HEK293 (cell line): ENCODE measurements around the gene PEX14.

Experiments
- SETDB1 ChIP-seq: IDR thresholded peaks from one replicate; pipeline ENCODE4 v1.6.1; 2017; ENCODE audit warnings: mild to moderate bottlenecking, low read length, moderate library complexity, mixed read lengths; ENCODE audit not compliant: insufficient read length
- ZNF23 ChIP-seq: fragments of 450-650 bp; formaldehyde crosslinking; IDR thresholded peaks from 2 replicates; pipeline ENCODE4 v1.5.1; 2016; ENCODE audit warnings: missing biosample characterization, missing genetic modification characterization, borderline replicate concordance

GRCh38 chr1:10583641-10584040, 108.9 kb downstream of the PEX14 start:
- TF ChIP-seq SETDB1 (no peak), ZNF23 (tag by site-specific recombination) (no peak)
